Gastrocnemius medialis (tissue), 4 donors: ENCODE measurements around the gene UGT2B15.

Experiments
- POLR2A ChIP-seq, 2 donors: fragments of 450-650 bp; IDR thresholded peaks; one replicate each; pipeline ENCODE4 v1.6.1; 2017; ENCODE audit warnings: antibody characterized with exemption in 2 of 2, mild to moderate bottlenecking in 2 of 2, moderate library complexity in 2 of 2
- TF ChIP-seq, protein P1 (sequence below), 5 experiments: fragments of 450-650 bp in 3 of 5; fragments of 200-600 bp in 2 of 5; sonication (generic) in 2 of 5; IDR thresholded peaks in 4 of 5; conservative IDR thresholded peaks in 1 of 5; 1 replicate in 4 of 5; 2 replicates in 1 of 5; pipeline ENCODE4 v1.5.1; 2016 to 2019; ENCODE audit warnings: antibody characterized with exemption in 5 of 5, mild to moderate bottlenecking in 3 of 5, moderate library complexity in 3 of 5

GRCh38 chr4:68630371-68630770 lies 40.1 kb downstream of the UGT2B15 start:
- TF ChIP-seq, protein P1, sequence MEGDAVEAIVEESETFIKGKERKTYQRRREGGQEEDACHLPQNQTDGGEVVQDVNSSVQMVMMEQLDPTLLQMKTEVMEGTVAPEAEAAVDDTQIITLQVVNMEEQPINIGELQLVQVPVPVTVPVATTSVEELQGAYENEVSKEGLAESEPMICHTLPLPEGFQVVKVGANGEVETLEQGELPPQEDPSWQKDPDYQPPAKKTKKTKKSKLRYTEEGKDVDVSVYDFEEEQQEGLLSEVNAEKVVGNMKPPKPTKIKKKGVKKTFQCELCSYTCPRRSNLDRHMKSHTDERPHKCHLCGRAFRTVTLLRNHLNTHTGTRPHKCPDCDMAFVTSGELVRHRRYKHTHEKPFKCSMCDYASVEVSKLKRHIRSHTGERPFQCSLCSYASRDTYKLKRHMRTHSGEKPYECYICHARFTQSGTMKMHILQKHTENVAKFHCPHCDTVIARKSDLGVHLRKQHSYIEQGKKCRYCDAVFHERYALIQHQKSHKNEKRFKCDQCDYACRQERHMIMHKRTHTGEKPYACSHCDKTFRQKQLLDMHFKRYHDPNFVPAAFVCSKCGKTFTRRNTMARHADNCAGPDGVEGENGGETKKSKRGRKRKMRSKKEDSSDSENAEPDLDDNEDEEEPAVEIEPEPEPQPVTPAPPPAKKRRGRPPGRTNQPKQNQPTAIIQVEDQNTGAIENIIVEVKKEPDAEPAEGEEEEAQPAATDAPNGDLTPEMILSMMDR (IDR thresholded peaks at IDR 0.05 in 4 of 5, conservative IDR thresholded peaks at IDR 0.05 in 1 of 5): no peak
- TF ChIP-seq POLR2A (IDR thresholded peaks at IDR 0.05): no peak
